Spinal cord (tissue), 10 donors: ENCODE data around the gene PXYLP1. TPM values are rescaled to one million over a fixed set of nuclear protein-coding genes. Genes with fewer than 3 reads are reported as not detected.
A peak's percentile ranks its signal among the peaks of the same experiment; 100 is the strongest.
"Not testable (repeated sequence)": the region's sequence is repeated elsewhere in the genome, so short reads cannot be mapped to it uniquely, and the experiment has no call there.

Source experiments
- DNase-seq, 6 donors: peaks; one replicate each; pipeline versions ENCODE4 v3.0.0 to v3.0.0-alpha.2; 2013 to 2015; ENCODE audit warnings: low spot score in 6 of 6, low read depth in 4 of 6
- H3K27ac ChIP-seq: one replicate; pipeline ENCODE4 v1.5.1; 2013; ENCODE audit warnings: low read depth, low read length, control low read depth
- H3K27me3 ChIP-seq: one replicate; pipeline ENCODE4 v1.6.1; 2013; ENCODE audit warnings: low read length; ENCODE audit not compliant: control insufficient read depth, insufficient read depth
- H3K36me3 ChIP-seq: one replicate; pipeline ENCODE4 v1.6.1; 2013; ENCODE audit warnings: low read length; ENCODE audit not compliant: control insufficient read depth, insufficient read depth
- H3K4me1 ChIP-seq: one replicate; pipeline ENCODE4 v1.6.1; 2013; ENCODE audit warnings: low read length; ENCODE audit not compliant: control insufficient read depth, insufficient read depth
- H3K4me3 ChIP-seq: one replicate; pipeline ENCODE4 v1.5.1; 2013; ENCODE audit warnings: low read depth, low read length, control low read depth
- H3K9me3 ChIP-seq: one replicate; pipeline ENCODE4 v1.6.1; 2013; ENCODE audit warnings: low read length; ENCODE audit not compliant: control insufficient read depth, insufficient read depth
- WGBS: methylation state at CpG from one replicate; pipeline ENCODE4 v1.1.5; 2013; ENCODE audit warnings: missing lambda C conversion rate; ENCODE audit not compliant: insufficient coverage; 5-methylcytosine and 5-hydroxymethylcytosine counted together
- polyA plus RNA-seq, 2 donors: library from polyadenylated mRNA; unstranded; fragments of 120-200 nt; gene quantifications; one replicate each; pipeline ENCODE4 v1.2.1, GENCODE V29; 2013; ENCODE audit not compliant: insufficient read length in 2 of 2
- total RNA-seq, 2 donors: library from RNA; depleted of rRNA in 1 of 2; stranded (reverse); fragments of 120-200 nt in 1 of 2; fragments of >200 nt in 1 of 2; gene quantifications; one replicate each; pipeline versions ENCODE4 v1.2.3 to v1.2.4, GENCODE V29; 2013 to 2014
- donor health status: healthy.

PXYLP1 gene
- total and polyA plus RNA-seq, 4 donors: 33.2 to 48.6 (median 42.1) TPM

DNA sequence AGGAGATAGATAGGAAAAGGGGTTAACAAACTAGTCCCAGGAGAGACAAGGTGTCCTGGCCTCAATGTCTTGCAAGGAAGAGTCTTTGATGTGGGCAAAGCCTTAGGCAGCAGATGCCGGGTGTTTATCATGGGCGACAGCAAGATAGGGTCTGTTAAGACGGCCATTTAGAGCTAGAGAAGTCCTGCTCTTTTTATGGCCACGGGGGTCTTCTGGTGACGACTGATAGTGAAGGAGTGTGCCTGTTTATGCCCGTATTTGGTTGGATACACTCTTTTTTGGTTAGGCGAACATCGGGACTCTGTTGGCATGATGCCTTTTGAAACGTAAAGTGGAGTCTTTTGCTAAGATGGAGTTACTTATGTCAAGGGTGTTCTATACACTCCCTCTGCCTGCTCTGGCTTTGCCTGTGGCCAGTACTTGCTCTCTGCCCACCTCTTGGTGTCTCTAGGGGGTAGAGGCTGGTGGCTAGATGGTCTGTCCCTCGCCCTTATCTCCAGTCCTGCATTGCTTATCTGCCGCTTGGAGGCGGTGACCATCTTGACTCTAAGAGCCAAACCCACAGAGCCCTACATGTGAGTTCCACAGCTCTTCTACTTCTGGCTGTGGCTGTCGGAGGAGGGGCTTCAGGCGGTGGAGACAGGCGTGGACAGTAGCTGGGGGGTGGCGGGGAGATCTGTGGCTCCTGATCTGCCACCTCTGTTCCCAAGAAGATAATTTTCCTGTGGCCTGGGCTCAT lies 80.9 kb downstream of the PXYLP1 start:
- Histone ChIP-seq H3K36me3 (no peaks in the 10 kb centered on the region), H3K9me3 (no peaks in the 10 kb centered on the region), H3K27ac (peak overlapping the region; percentile 81), H3K4me1 (peaks cover 8% of the 10 kb centered on the region), H3K4me3 (peak overlapping the region; percentile 83), H3K27me3 (no peaks in the 10 kb centered on the region)
- 92% methylated on average over 15 of the region's 16 CpGs for WGBS
- DNase-seq: no peak

GRCh38 chr3:141313093-141313683 lies 81.6 kb downstream of the PXYLP1 start:
- no peak overlapping the region for H3K27ac ChIP-seq
- H3K36me3 ChIP-seq: no peaks in the 10 kb centered on the region
- peaks cover 8% of the 10 kb centered on the region for H3K4me1 ChIP-seq
- H3K27me3 ChIP-seq: no peaks in the 10 kb centered on the region
- H3K4me3 ChIP-seq: no peak overlapping the region
- no peak for DNase-seq
- 97% methylated on average over 6 of the region's 10 CpGs for WGBS
- no peaks in the 10 kb centered on the region for H3K9me3 ChIP-seq

DNA sequence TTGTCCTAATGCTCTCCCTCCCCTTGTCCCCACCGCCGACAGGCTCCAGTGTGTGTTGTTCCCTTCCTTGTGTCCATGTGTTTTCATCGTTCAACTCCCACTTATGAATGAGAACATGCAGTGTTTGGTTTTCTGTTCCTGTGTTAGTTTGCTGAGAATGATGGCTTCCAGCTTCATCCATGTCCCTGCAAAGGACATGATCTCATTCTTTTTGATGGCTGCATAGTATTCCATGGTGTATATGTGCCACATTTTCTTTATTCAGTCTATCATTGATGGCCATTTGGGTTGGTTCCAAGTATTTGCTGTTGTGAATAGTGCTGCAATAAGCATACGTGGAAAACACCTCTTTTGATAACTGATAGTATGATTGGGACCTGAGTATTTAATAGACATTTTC lies 82.8 kb downstream of the PXYLP1 start:
- H3K27ac ChIP-seq, H3K27me3 ChIP-seq, H3K9me3 ChIP-seq, DNase-seq, H3K4me1 ChIP-seq, H3K4me3 ChIP-seq, H3K36me3 ChIP-seq: not testable (repeated sequence)
- no CpG with 5 or more reads among the region's 4 CpGs for WGBS

DNA sequence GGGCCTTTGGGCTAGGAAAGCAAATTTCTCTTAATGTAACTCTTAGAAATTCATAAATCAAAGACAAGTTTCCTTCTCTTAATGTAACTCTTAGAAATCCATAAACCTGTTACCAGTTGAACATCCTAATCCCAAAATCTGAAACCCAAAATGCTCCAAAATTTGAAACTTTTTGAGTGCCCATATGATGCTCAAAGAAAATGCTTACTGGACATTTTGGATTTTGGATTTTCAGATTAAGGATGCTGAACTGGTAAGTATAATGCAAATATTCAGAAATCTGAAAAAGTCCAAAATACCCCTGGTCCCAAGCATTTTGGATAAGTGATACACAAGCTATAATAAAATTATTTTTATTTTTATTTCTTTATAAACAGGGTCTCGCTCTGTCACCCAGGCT lies 85.2 kb downstream of the PXYLP1 start:
- Histone ChIP-seq H3K9me3 (no peaks in the 10 kb centered on the region), H3K27me3 (no peaks in the 10 kb centered on the region), H3K27ac (no peak overlapping the region), H3K36me3 (no peaks in the 10 kb centered on the region), H3K4me1 (no peaks in the 10 kb centered on the region), H3K4me3 (no peak overlapping the region)
- no peak for DNase-seq
- no CpG with 5 or more reads among the region's 1 CpG for WGBS

DNA sequence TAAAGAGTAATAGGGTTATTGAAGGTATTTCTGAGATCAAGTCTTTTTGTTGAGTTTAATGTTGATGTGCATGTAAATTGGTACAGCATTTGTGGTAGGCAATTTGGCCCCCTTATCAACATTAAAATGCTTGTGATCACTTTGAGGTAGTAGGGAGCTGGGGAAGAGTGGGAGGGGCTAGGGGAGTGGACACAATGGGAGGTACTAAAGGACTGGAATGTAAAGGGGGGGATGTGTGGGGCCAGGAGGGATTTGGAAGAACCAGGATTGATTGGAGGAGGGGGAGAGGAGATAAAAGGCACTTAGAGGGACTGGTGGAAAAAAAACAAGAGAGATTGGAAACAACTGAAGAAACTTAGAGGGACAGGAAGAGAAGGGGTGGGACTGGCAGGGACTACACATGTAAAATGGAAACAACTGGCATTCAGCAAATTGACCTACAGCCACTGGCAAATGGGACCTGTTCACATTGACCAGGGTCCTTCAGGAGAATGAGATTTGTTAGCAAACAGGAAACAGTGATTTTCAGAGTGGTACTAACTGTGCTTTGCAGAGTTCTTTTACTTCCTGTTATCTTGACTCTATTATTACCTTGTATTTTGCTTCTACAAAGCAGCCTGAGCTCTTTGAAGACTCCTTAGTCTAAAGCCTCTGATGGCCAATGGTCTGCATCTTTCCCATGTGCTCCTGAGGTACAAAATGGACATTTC lies 88.9 kb downstream of the PXYLP1 start:
- H3K4me1 ChIP-seq: no peaks in the 10 kb centered on the region
- no peaks in the 10 kb centered on the region for H3K27me3 ChIP-seq
- no peaks in the 10 kb centered on the region for H3K36me3 ChIP-seq
- DNase-seq: no peak
- no peak overlapping the region for H3K4me3 ChIP-seq
- no peak overlapping the region for H3K27ac ChIP-seq
- H3K9me3 ChIP-seq: no peaks in the 10 kb centered on the region

DNA sequence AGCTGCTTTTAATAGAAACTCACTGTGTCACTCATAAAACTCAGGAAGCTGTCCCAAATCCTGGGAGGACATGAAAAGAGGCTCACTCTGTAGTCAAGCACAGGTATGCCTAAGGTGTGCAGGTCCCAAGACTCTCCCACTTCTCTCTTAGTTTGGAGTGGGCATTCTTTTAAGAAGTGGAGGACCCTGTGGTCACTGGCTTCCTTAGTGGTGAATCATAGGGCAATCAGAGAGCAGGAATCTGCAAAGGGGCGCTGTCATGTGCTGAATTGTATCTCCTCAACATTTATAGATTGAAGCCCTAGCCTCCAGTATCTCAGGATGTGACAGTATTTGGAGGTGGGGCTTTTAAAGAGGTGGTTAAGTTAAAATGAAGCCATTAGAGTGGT lies 89.5 kb downstream of the PXYLP1 start:
- Histone ChIP-seq H3K27me3 (no peaks in the 10 kb centered on the region), H3K4me3 (no peak overlapping the region), H3K36me3 (no peaks in the 10 kb centered on the region), H3K27ac (no peak overlapping the region), H3K4me1 (no peaks in the 10 kb centered on the region), H3K9me3 (no peaks in the 10 kb centered on the region)
- DNase-seq: no peak
- WGBS: no CpG with 5 or more reads among the region's 1 CpG

DNA sequence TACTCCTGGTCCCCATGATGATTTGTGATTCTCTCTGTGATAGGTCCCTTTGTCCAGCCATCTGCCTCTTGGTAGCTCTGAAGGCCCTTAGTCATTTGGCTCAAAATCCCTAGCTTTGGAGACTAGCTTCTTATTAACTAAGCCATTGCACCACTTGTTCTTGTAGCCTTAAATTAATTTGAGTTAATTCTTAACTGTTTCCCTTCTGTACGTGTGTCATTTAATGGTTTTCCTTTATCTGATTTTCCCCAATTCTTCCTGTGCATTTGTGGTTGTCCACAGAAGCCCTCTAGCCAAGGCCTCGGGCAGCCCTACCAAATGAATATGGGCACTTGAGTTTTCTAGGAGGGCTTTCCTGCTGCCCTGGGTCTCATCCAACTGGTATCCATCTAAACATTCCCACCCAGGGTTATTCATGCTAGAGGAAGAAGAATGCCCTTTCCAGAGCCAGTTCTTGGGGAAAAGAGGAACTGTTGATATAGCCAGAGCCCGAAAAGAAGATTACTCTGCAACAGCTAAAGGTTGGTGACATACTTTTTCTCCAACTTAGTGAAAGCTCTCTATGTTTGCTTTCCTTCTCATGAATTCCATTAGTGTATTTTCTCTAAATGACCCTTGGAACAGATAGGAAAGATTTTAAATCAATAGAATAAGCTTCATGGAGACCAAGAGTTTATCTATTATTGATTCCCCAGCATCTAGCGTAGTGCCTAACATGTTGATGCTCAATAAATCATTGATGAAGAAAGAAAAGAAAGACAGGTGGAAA lies 92.5 kb downstream of the PXYLP1 start:
- Histone ChIP-seq H3K27me3 (no peaks in the 10 kb centered on the region), H3K4me3 (no peak overlapping the region), H3K9me3 (no peaks in the 10 kb centered on the region), H3K36me3 (no peaks in the 10 kb centered on the region), H3K4me1 (no peaks in the 10 kb centered on the region), H3K27ac (no peak overlapping the region)
- DNase-seq: no peak
- WGBS: no CpG with 5 or more reads among the region's 4 CpGs

DNA sequence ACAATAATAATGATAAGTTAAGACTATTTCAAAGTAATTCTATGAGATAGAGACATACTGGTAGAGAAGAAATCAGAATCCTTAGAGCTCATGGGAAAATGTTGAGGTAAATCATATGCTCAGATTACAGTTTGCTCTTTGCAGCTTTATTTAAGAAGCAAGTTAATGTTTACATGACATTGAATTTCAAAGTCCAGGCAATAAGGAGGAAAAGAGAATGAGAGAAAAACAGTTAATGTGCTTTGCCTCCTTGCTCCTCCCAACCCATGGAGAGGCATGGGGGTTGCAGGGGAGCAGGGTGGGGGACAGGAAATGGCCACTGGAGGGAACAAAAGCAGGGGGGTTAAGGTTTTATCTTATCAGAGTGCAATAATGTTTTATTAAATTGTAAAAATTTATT lies 94.5 kb downstream of the PXYLP1 start:
- no peak overlapping the region for H3K27ac ChIP-seq
- no peaks in the 10 kb centered on the region for H3K27me3 ChIP-seq
- no peaks in the 10 kb centered on the region for H3K9me3 ChIP-seq
- no peak overlapping the region for H3K4me3 ChIP-seq
- H3K4me1 ChIP-seq: no peaks in the 10 kb centered on the region
- no peaks in the 10 kb centered on the region for H3K36me3 ChIP-seq
- no peak for DNase-seq

- Histone ChIP-seq H3K9me3 (no peaks in the 10 kb centered on the region), H3K36me3 (no peaks in the 10 kb centered on the region), H3K27ac (no peak overlapping the region), H3K4me3 (no peak overlapping the region), H3K4me1 (no peaks in the 10 kb centered on the region), H3K27me3 (no peaks in the 10 kb centered on the region)
- no peak for DNase-seq
- WGBS: 20% methylated on average over 1 of the region's 3 CpGs
Observed at GRCh38 chr3:141326626-141327025, 95.0 kb downstream of the PXYLP1 start.
